Measurements from ENCODE around the gene ATP11A.

DNA sequence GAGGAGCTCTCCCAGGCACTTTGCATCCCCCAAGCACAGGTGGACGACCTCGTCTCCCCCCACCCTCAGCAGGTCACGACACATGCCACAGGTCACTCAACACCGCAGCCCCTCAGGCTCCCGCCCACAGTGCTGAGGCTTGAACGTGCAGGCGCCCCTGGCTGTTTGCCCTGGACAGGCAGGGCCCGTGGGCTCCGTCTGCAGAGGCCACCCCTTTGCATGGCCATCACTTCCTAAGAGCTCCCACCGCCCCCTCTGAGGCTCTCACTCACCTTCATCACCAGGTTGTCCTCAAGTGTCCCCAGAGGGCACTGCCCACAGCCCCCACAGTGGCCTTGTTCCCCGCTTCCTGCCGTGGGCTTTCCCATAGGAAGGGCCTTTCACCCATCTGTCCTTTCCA, 147.1 kb downstream of the ATP11A start:
- TF ChIP-seq, protein P1, sequence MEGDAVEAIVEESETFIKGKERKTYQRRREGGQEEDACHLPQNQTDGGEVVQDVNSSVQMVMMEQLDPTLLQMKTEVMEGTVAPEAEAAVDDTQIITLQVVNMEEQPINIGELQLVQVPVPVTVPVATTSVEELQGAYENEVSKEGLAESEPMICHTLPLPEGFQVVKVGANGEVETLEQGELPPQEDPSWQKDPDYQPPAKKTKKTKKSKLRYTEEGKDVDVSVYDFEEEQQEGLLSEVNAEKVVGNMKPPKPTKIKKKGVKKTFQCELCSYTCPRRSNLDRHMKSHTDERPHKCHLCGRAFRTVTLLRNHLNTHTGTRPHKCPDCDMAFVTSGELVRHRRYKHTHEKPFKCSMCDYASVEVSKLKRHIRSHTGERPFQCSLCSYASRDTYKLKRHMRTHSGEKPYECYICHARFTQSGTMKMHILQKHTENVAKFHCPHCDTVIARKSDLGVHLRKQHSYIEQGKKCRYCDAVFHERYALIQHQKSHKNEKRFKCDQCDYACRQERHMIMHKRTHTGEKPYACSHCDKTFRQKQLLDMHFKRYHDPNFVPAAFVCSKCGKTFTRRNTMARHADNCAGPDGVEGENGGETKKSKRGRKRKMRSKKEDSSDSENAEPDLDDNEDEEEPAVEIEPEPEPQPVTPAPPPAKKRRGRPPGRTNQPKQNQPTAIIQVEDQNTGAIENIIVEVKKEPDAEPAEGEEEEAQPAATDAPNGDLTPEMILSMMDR (IDR thresholded peaks at IDR 0.05), result no peak
- no peak for TF ChIP-seq POLR2A (IDR thresholded peaks at IDR 0.05)
